Naive thymus-derived CD4-positive, alpha-beta T cell (primary cell): ENCODE measurements around the gene GRAMD4. TPM values are rescaled to one million over a fixed set of nuclear protein-coding genes. Genes with fewer than 3 reads are reported as not detected.
"Not testable (repeated sequence)": the region's sequence is repeated elsewhere in the genome, so short reads cannot be mapped to it uniquely, and the experiment has no call there.

Experiments used
- ATAC-seq: fragments of 150-1000 bp; cut with Tn5 transposase; 2 replicates; pipeline ENCODE4 v1.10.0; 2021; ENCODE audit warnings: mild to moderate bottlenecking, moderate library complexity
- CTCF ChIA-PET: fragments of 350-600 bp; sonication (Branson Sonifier 250); formaldehyde crosslinking; loops from one replicate; lab custom pipeline; 2021; ENCODE audit warnings: antibody characterized with exemption; lab: Charles Lee
- POLR2A ChIA-PET: fragments of 350-600 bp; sonication (Branson Sonifier 250); formaldehyde crosslinking; loops from one replicate; lab custom pipeline; 2021; ENCODE audit warnings: antibody characterized with exemption, inconsistent platforms; lab: Charles Lee
- DNase-seq, 9 donors: peaks; one replicate each; pipeline versions ENCODE4 v3.0.0 to v3.0.0-alpha.2; 2020 to 2022; ENCODE audit warnings: mixed read lengths in 1 of 9
- H3K27ac ChIP-seq: one replicate; pipeline ENCODE4 v1.7.0; 2013; ENCODE audit warnings: mild to moderate bottlenecking, low read depth, low read length, moderate library complexity
- H3K27me3 ChIP-seq, 2 donors: one replicate each; pipeline ENCODE4 v1.7.0; 2013; ENCODE audit warnings: low read length in 2 of 2, mild to moderate bottlenecking in 2 of 2, moderate library complexity in 2 of 2; ENCODE audit not compliant: control insufficient read depth in 2 of 2, insufficient read depth in 2 of 2
- H3K36me3 ChIP-seq, 3 experiments: 1 replicate in 2 of 3; 2 replicates in 1 of 3; pipeline ENCODE4 v1.7.0; 2013; ENCODE audit warnings: low read length in 3 of 3, mild to moderate bottlenecking in 3 of 3, moderate library complexity in 1 of 3; ENCODE audit not compliant: insufficient read depth in 3 of 3, control insufficient read depth in 2 of 3
- H3K4me1 ChIP-seq, 2 donors: one replicate each; pipeline ENCODE4 v1.7.0; 2013; ENCODE audit warnings: low read length in 2 of 2, mild to moderate bottlenecking in 2 of 2, moderate library complexity in 1 of 2; ENCODE audit not compliant: control insufficient read depth in 2 of 2, insufficient read depth in 2 of 2
- H3K4me3 ChIP-seq: 2 replicates; pipeline ENCODE4 v1.7.0; 2013; ENCODE audit warnings: mild to moderate bottlenecking, low read length
- H3K9me3 ChIP-seq, 3 experiments: 1 replicate in 2 of 3; 2 replicates in 1 of 3; pipeline ENCODE4 v1.7.0; 2013; ENCODE audit warnings: low read length in 3 of 3; ENCODE audit not compliant: control insufficient read depth in 2 of 3
- H3K27ac Mint-ChIP-seq, 9 donors: one replicate each; pipeline ENCODE4 v1.8.0; 2020 to 2022; ENCODE audit warnings: mixed read lengths in 9 of 9, mild to moderate bottlenecking in 8 of 9, moderate library complexity in 5 of 9, inconsistent platforms in 2 of 9
- H3K27me3 Mint-ChIP-seq, 5 donors: one replicate each; pipeline ENCODE4 v1.8.0; 2021 to 2022; ENCODE audit warnings: mixed read lengths in 5 of 5, mild to moderate bottlenecking in 1 of 5
- H3K36me3 Mint-ChIP-seq, 5 donors: one replicate each; pipeline ENCODE4 v1.8.0; 2020 to 2022; ENCODE audit warnings: mixed read lengths in 5 of 5, mild to moderate bottlenecking in 3 of 5, inconsistent platforms in 1 of 5
- H3K4me1 Mint-ChIP-seq, 7 donors: one replicate each; pipeline ENCODE4 v1.8.0; 2020 to 2022; ENCODE audit warnings: mixed read lengths in 7 of 7, mild to moderate bottlenecking in 3 of 7, inconsistent platforms in 1 of 7
- H3K4me3 Mint-ChIP-seq, 10 donors: one replicate each; pipeline ENCODE4 v1.8.0; 2020 to 2022; ENCODE audit warnings: mild to moderate bottlenecking in 10 of 10, mixed read lengths in 10 of 10, moderate library complexity in 6 of 10, inconsistent platforms in 2 of 10
- H3K9me3 Mint-ChIP-seq, 11 donors: one replicate each; pipeline ENCODE4 v1.8.0; 2020 to 2022; ENCODE audit warnings: mixed read lengths in 11 of 11, mild to moderate bottlenecking in 4 of 11, inconsistent platforms in 1 of 11, moderate library complexity in 1 of 11
- intact Hi-C, 2 donors: fragments of 100-400 bp; cut with micrococcal nuclease; formaldehyde crosslinking; loops; one replicate each; pipeline ENCODE4 v1.15.1; 2023
- polyA plus RNA-seq, 2 donors: library from polyadenylated mRNA; unstranded; fragments of 300-500 nt; fragmentation: Illumina TruSeq; gene quantifications; one replicate each; pipeline ENCODE4 v1.2.3, GENCODE V29; 2021
- total RNA-seq, 6 experiments: library from RNA in 5 of 6; stranded (reverse) in 5 of 6; gene quantifications; 1 replicate in 5 of 6; 2 replicates in 1 of 6; pipeline ENCODE4 v1.2.3 and lab custom pipeline; 2021 to 2026

Gene GRAMD4
- total and polyA plus RNA-seq, 7 experiments from 2014 or later: 2.1 to 48.5 (median 14.8) TPM

DNA sequence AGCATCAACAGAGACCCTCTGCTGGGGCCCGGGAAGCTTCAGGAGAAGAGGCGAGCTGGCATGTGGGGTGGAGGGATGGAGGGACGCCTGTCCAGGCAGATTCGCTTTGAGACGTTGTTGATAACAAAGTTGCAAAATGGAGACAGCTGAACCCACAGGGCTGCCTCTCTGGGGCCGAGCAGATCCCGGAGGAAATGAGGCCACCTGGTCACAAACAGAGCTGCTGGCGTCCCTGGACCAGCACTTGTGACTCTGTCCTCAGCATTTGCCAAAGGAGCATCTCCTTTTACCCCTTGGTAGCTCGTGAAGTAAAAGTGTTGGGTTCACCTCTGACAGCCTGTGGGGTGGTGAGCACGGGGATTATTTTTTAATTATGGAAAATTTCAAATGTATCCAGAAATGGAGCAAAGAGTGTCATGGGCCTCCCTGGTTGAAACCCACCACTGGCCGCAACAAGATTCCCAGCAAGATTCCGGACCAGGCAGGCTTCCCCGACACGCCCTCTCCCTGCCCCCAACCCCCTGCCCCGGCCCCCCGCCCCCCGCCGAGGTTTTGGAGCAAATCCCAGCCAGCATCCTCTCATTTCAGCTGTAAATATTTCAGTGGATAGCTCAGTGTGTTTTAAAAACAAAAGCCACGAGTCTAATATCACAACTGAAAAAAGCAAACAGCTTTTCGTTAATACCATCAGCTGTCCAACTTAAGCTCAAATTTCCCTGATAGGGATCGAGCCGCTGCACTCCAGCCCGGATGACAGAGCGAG is 20.3 kb downstream of the GRAMD4 start:
- ATAC-seq (no peak), DNase-seq (no peak)
- Histone ChIP-seq H3K4me1 (no peaks in the 10 kb centered on the region), H3K36me3 (no peaks in the 10 kb centered on the region), H3K4me3 (no peak overlapping the region), H3K27ac (no peak overlapping the region), H3K27me3 (no peaks in the 10 kb centered on the region), H3K9me3 (no peaks in the 10 kb centered on the region)
- Mint-ChIP-seq H3K36me3 (peaks cover 0 to 23% (median 15%) of the 10 kb centered on the region in 5 donors), H3K4me1 (peaks cover 2 to 14% (median 7%) of the 10 kb centered on the region in 7 donors), H3K9me3 (peaks cover 0 to 5% (median 0%) of the 10 kb centered on the region in 11 donors), H3K27ac (no peak overlapping the region), H3K27me3 (no peaks in the 10 kb centered on the region), H3K4me3 (no peak overlapping the region)
- CTCF ChIA-PET: interaction anchor here (0.6 kb wide), 1 partner anchor 298 kb away, joined by 5 read pairs; no protein-coding TSS in a partner anchor
- POLR2A ChIA-PET: no interaction called here
- intact Hi-C loops: no loop called here

DNA sequence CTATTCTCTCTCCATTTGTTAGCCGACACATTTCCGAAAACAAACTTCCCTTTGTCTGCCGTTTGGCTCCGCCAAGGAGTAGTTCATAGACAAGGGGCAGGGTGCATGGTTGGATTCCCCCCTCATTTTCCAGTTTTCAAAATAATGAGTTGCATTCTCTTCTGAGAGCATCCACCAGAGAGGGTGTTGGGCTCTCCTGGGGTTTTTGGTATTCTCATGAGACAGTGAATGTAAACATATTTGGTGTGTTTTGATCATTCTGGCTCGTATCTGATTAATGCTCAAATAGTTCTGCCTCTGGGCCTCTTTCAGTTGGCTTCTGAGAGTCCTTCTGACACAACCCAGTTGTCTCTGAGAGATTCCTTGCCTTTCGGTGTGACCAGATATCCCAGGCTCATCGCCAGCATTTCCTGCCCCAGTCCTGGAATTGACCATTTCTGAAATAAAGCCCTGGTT is 21.7 kb downstream of the GRAMD4 start:
- no peak overlapping the region for H3K27ac Mint-ChIP-seq
- no peaks in the 10 kb centered on the region for H3K27me3 Mint-ChIP-seq

DNA sequence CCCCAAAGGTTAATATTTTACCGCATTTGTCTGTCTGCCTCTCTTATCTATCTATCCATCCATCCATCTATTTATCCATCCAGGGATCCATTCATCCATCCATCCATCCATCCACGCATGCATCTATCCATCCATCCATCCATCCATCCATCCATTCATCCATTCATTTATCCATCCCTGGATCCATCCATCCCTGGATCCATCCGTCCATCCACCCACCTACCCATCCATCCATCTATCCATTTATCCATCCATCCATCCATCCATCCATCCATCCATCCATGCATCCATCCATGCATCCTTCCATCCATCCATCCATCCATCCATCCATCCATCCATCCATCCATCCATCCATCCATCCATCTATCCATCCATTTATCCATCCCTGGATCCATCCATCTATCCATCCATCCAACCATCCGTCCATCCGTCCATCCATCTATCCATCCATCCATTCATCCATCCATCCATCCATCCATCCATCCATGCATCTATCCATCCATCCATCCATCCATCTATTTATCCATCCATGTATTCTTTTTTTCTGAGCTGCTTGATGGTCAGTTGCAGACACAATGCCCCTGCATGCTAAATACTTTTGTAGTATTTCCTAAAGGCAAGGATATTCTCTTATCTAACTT is 22.8 kb downstream of the GRAMD4 start:
- POLR2A ChIA-PET: interaction anchor here (0.6 kb wide), 1 partner anchor 293 kb away, joined by 5 read pairs; no protein-coding TSS in a partner anchor
- peaks cover 3 to 14% (median 8%) of the 10 kb centered on the region in 7 donors for H3K4me1 Mint-ChIP-seq
- H3K4me1 ChIP-seq, intact Hi-C loops, H3K9me3 Mint-ChIP-seq, ATAC-seq, DNase-seq, H3K27me3 Mint-ChIP-seq, H3K36me3 ChIP-seq, H3K27me3 ChIP-seq, H3K27ac ChIP-seq, H3K4me3 Mint-ChIP-seq, CTCF ChIA-PET, H3K9me3 ChIP-seq, H3K4me3 ChIP-seq: not testable (repeated sequence)
- H3K36me3 Mint-ChIP-seq: peaks cover 0 to 23% (median 19%) of the 10 kb centered on the region in 5 donors
- H3K27ac Mint-ChIP-seq: peak overlapping the region in 1 of 9 donors; percentile 19

More for the DNA sequence above, 21.7 kb downstream of the GRAMD4 start:
- Histone ChIP-seq H3K27me3 (no peaks in the 10 kb centered on the region), H3K36me3 (no peaks in the 10 kb centered on the region), H3K4me3 (no peak overlapping the region), H3K4me1 (no peaks in the 10 kb centered on the region), H3K9me3 (no peaks in the 10 kb centered on the region), H3K27ac (no peak overlapping the region)
- intact Hi-C loops: no loop called here
- ATAC-seq (no peak), DNase-seq (no peak)
- Mint-ChIP-seq H3K4me1 (peaks cover 2 to 14% (median 7%) of the 10 kb centered on the region in 7 donors), H3K36me3 (peaks cover 0 to 23% (median 15%) of the 10 kb centered on the region in 5 donors), H3K4me3 (no peak overlapping the region), H3K9me3 (peaks cover 0 to 5% (median 0%) of the 10 kb centered on the region in 11 donors)
- CTCF ChIA-PET: no interaction called here
- POLR2A ChIA-PET: no interaction called here

DNA sequence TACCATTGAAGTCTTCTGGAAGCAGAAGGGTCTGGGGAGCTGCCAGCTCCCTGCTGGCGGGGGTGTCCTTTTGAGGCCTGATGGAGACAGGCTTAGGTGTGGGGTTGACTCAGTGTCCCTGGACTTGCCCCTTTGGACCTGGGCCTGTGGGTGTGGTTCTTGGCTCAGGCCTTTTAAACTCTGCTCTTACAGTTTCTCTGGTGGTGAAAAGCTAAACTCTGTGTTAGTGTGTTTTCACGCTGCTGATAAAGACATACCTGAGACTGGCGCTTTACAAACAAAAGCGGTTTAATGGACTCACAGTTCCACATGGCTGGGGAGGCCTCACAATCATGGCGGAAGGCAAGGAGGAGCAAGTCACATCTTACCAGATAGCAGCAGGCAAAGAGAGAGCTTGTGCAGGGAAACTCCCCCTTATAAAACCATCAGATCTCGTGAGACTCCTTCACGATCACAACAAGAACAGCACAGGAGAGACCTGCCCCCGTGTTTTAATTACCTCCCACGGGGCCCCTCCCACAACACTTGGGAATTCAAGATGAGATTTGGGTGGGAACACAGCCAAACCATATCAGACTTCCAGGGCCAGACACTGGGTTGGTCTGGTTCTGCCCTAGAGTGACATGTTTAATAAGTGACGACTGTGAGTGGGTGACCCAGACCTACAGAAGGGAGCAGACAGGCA is 26.5 kb downstream of the GRAMD4 start:
- no peaks in the 10 kb centered on the region for H3K36me3 ChIP-seq
- no peak for ATAC-seq
- Mint-ChIP-seq H3K27me3 (no peaks in the 10 kb centered on the region), H3K4me3 (no peak overlapping the region), H3K4me1 (peaks cover 0 to 17% (median 12%) of the 10 kb centered on the region in 7 donors), H3K9me3 (peaks cover 0 to 14% (median 0%) of the 10 kb centered on the region in 11 donors), H3K36me3 (peaks cover 0 to 23% (median 20%) of the 10 kb centered on the region in 5 donors), H3K27ac (peak overlapping the region in 1 of 9 donors; percentile 36)
- no peaks in the 10 kb centered on the region for H3K27me3 ChIP-seq
- intact Hi-C loops: no loop called here
- ChIA-PET CTCF (no interaction called here), POLR2A (no interaction called here)
- no peak overlapping the region for H3K4me3 ChIP-seq
- no peaks in the 10 kb centered on the region for H3K4me1 ChIP-seq
- H3K9me3 ChIP-seq: no peaks in the 10 kb centered on the region
- no peak overlapping the region for H3K27ac ChIP-seq
- no peak for DNase-seq

DNA sequence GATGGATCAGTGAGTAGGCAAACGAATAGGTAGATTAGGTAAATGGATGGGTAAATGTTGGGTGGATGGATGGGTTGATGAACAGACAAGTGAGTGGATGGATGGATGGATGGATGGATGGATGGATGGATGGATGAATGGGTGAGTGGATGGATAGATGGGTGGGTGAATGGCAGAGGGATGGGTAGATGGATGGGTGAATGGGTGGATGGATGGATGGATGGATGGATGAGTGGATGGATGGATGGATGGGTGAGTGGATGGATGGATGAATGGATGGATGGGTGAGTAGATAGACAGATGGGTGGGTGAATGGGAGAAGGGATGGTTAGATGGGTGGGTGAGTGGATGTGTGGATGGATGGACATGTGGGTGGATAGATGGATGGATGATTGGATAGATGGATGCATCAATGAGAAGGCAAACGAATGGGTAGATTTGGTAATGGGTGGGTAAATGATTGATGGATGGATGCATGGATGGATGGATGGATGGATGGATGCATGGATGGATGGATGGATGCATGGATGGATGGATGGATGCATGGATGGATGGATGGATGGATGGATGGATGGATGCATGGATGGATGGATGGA is 28.1 kb downstream of the GRAMD4 start:
- DNase-seq, H3K27ac Mint-ChIP-seq, H3K9me3 ChIP-seq, H3K27me3 Mint-ChIP-seq, H3K4me3 Mint-ChIP-seq, H3K4me3 ChIP-seq, H3K27ac ChIP-seq, POLR2A ChIA-PET, H3K9me3 Mint-ChIP-seq, H3K27me3 ChIP-seq, intact Hi-C loops, CTCF ChIA-PET, H3K36me3 ChIP-seq, ATAC-seq, H3K4me1 ChIP-seq: not testable (repeated sequence)
- Mint-ChIP-seq H3K4me1 (peaks cover 10 to 26% (median 16%) of the 10 kb centered on the region in 7 donors), H3K36me3 (peaks cover 0 to 17% (median 13%) of the 10 kb centered on the region in 5 donors)
